GM19193 (cell line): ENCODE results near the gene CD58.
A peak's percentile ranks its signal among the peaks of the same experiment; 100 is the strongest.

Experiments
- POLR2A ChIP-seq: IDR thresholded peaks from 4 replicates; pipeline ENCODE4 v1.6.1; 2011; ENCODE audit not compliant: insufficient read depth, insufficient read length; ENCODE audit errors: extremely low read depth

CD58 gene

GRCh38 chr1:116529681-116530080 lies 41.1 kb downstream of the CD58 start:
- no peak for TF ChIP-seq POLR2A

GRCh38 chr1:116529199-116529631 lies 41.6 kb downstream of the CD58 start:
- TF ChIP-seq POLR2A = no peak

GRCh38 chr1:116528329-116529083 lies 42.3 kb downstream of the CD58 start:
- TF ChIP-seq POLR2A = no peak

DNA sequence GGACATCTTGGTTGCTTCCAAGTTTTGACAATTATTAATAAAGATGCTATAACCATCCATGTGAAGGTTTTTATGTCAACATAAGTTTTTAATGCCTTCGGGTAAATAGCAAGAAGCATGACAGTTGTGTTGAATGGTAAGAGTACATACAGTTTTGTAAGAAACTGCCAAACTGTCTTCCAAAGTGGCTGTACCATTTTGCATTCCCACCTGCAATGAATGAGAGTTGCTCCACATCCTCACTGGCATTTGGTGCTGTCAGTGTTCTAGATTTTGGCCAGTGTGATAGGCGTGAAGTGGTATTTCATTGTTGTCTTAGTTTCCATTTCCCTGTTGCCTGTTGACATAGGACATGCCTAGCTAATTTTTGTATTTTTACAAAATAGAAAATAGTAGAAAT lies 45.4 kb downstream of the CD58 start:
- no peak for TF ChIP-seq POLR2A

GRCh38 chr1:116521186-116521585 lies 49.6 kb downstream of the CD58 start:
- TF ChIP-seq POLR2A = no peak

- no peak for TF ChIP-seq POLR2A
Observed at GRCh38 chr1:116518400-116518799, 52.4 kb downstream of the CD58 start.

DNA sequence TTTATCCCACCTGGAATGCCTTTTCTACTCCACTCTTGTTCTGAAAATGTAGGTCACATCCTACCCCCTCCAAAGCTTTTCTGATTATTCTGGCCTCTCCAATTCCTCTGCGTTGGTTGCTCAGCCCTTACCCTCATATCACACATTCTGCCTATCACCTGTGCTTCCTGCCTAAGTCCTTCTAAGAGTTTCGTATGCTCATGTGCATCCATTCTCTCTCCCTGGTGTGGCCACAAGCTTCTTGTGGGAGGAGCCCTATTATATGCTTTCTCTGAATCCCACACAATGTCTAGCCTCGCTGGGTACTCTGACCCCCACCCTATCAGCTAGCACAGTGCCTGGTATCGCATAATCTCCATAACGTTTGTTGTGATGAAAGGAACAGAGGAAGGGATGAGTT lies 54.2 kb downstream of the CD58 start:
- no peak for TF ChIP-seq POLR2A

GRCh38 chr1:116515702-116516101 lies 55.1 kb downstream of the CD58 start:
- peak; percentile 2 for TF ChIP-seq POLR2A

DNA sequence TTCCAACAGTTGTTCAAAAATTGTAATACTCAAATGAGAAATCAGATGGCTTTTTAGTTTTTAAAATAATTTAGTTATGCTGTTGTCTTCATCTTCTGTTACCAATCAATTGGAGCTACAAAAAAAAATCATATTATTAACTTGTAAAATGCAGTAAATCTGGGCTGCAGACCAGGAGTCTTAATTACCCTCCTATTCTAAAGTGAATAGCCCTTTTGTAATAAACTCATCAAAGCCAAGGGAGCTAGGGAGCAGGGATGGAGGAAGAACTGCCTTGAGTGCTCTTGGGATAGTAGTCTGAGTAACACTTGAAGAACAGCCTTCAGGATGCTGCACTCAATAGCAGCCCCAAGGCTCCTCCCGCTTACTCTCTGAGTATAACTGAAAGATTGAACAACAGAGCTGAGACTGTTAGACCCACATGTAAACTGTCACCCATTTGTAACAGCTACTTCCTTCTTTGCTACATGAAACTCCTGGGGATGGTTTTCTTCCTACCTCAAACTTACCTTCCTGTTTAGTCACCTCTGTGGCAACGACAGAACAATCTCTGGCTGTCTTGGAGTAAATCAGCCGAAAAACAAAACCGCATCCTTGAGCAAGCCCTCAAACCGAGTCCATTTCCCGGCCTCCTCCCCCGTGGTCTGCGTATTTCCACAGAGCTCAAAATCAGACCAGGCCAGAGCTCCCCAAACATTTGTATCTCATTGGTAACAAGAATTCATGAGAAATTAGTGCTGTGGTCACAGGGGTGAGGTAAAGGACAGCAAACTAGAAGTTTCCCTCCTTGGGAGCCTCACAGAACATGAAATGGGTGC lies 55.9 kb downstream of the CD58 start:
- no peak for TF ChIP-seq POLR2A

- TF ChIP-seq POLR2A = peak; percentile 13
Observed at GRCh38 chr1:116513956-116514355, 56.9 kb downstream of the CD58 start.

GRCh38 chr1:116511459-116512019 lies 59.3 kb downstream of the CD58 start:
- no peak for TF ChIP-seq POLR2A

DNA sequence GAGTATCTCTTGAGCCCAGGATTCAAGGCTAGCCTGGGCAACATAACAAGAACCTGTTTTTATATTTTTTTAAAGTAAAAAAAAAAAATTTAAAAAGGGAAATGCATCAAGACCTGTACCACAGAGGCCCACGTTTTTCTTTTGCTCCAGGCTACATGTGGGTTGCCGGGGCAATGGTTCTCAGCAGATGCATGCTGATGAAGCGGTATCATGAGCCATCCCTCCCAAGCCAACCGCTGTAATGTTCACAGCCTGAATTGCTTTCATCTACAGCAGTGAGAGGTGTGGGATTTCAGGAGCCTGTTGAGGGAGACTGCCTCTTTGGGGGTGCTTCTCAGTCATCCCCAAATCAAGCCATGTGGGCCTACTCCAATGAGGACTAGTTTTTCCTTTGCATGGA lies 60.5 kb downstream of the CD58 start:
- no peak for TF ChIP-seq POLR2A

DNA sequence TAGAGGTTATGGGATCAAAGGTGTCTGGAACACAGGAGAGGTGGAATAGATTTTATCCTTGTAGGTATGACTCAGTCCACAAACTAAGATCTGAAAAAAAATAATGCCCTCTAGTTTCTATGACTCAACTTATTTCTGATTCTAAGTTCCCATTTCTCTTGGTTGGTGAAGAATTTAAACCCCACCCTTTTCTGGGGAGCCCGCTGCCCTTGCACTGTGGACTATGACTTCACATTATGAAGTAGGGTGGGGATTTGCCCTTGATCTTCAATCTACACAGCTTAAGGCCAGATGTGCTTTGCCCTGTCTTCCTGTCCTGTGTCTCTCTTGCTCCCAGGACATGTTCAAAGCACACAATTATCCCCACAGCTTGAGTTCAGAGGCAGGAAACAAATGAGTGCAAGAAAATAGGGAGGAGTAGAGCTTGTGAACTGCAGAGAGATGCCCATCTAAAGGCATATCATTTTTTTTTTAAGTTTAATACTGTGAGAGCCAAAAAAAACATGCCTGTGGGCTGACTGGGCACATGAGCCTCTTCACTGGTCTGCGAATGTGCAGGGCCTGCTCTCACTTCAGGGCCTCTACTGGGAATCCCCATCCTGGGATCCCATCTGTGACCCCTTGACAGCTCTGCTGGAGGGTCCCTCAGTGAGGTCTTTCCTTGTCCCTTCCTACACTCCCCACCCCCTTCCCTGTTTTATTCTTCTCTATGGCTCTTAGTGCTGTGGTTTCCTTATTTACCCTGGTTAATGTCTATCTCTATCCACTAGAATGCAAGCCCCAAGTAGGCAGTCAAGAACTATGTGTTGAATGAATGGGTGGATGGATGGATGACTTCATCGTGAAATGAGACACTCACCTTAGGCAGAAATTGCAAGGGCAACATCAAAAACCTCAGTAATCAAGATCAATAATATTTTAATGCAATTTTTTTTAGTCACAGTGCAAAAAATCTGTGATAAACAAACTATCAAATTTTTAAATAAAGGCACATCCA lies 61.5 kb downstream of the CD58 start:
- TF ChIP-seq POLR2A = peak; percentile 14
